ENCODE measurements around the gene CCDC3. TPM values are rescaled to one million over a fixed set of nuclear protein-coding genes. Genes with fewer than 3 reads are reported as not detected.

Gene CCDC3
- total RNA-seq, 1 experiment from 2014 or later: 2.8 TPM

- no peak overlapping the region for H3K27ac ChIP-seq (ENCODE audit: low read depth, low read length, poor library complexity, severe bottlenecking)
- no peaks in the 10 kb centered on the region for H3K9me3 ChIP-seq (ENCODE audit: low read depth, low read length, poor library complexity, severe bottlenecking)
- H3K4me1 ChIP-seq (ENCODE audit: insufficient read depth, low read length, poor library complexity, severe bottlenecking): no peaks in the 10 kb centered on the region
- no peak for DNase-seq (ENCODE audit: low spot score)
- no peak overlapping the region for H3K4me3 ChIP-seq (ENCODE audit: low read depth, low read length, poor library complexity, severe bottlenecking)
- H3K27me3 ChIP-seq (replicated peaks; ENCODE audit: insufficient read depth, low read depth, low read length, poor library complexity): no peaks in the 10 kb centered on the region
- ChIA-PET CTCF (no interaction called here), POLR2A (ENCODE audit: low non-redundant PET) (no interaction called here)
- H3K36me3 ChIP-seq (ENCODE audit: insufficient read depth, low read length, poor library complexity, severe bottlenecking): no peaks in the 10 kb centered on the region
- no peak for TF ChIP-seq CTCF (conservative IDR thresholded peaks at IDR 0.05; ENCODE audit: low read depth, low read length)
- no TSS peak for BruUV-seq (replicated peaks)
- intact Hi-C loops (cut with micrococcal nuclease; ENCODE audit: unreplicated experiment): no loop called here
These were observed 56.6 kb downstream of the CCDC3 start for GRCh38 chr10:12944931-12945330.

- CTCF ChIA-PET: no interaction called here
- Histone ChIP-seq H3K4me3 (ENCODE audit: low read depth, low read length, poor library complexity, severe bottlenecking) (no peak overlapping the region), H3K9me3 (ENCODE audit: low read depth, low read length, poor library complexity, severe bottlenecking) (no peaks in the 10 kb centered on the region), H3K27ac (ENCODE audit: low read depth, low read length, poor library complexity, severe bottlenecking) (no peak overlapping the region), H3K36me3 (ENCODE audit: insufficient read depth, low read length, poor library complexity, severe bottlenecking) (no peaks in the 10 kb centered on the region), H3K27me3 (replicated peaks; ENCODE audit: insufficient read depth, low read depth, low read length, poor library complexity) (no peaks in the 10 kb centered on the region), H3K4me1 (ENCODE audit: insufficient read depth, low read length, poor library complexity, severe bottlenecking) (no peaks in the 10 kb centered on the region)
- intact Hi-C loops (cut with micrococcal nuclease; ENCODE audit: unreplicated experiment): no loop called here
- no peak for TF ChIP-seq EZH2 (IDR thresholded peaks at IDR 0.05; ENCODE audit: borderline replicate concordance, low read depth, low read length, poor library complexity, severe bottlenecking)
- TF ChIP-seq CTCF (conservative IDR thresholded peaks at IDR 0.05; ENCODE audit: low read depth, low read length): no peak
- POLR2A ChIA-PET (ENCODE audit: low non-redundant PET): no interaction called here
- no TSS peak for BruUV-seq (replicated peaks)
- DNase-seq (ENCODE audit: low spot score): no peak
These were observed 58.1 kb downstream of the CCDC3 start for GRCh38 chr10:12943425-12943824.

- no TSS peak for BruUV-seq (replicated peaks)
- POLR2A ChIA-PET (ENCODE audit: low non-redundant PET): no interaction called here
- H3K36me3 ChIP-seq (ENCODE audit: insufficient read depth, low read length, poor library complexity, severe bottlenecking): no peaks in the 10 kb centered on the region
- H3K9me3 ChIP-seq (ENCODE audit: low read depth, low read length, poor library complexity, severe bottlenecking): no peaks in the 10 kb centered on the region
- no peaks in the 10 kb centered on the region for H3K4me1 ChIP-seq (ENCODE audit: insufficient read depth, low read length, poor library complexity, severe bottlenecking)
- no peak overlapping the region for H3K27ac ChIP-seq (ENCODE audit: low read depth, low read length, poor library complexity, severe bottlenecking)
- H3K4me3 ChIP-seq (ENCODE audit: low read depth, low read length, poor library complexity, severe bottlenecking): no peak overlapping the region
- intact Hi-C loops (cut with micrococcal nuclease; ENCODE audit: unreplicated experiment): no loop called here
- DNase-seq (ENCODE audit: low spot score): no peak
- TF ChIP-seq CTCF (conservative IDR thresholded peaks at IDR 0.05; ENCODE audit: low read depth, low read length): no peak
- no peak for TF ChIP-seq EZH2 (IDR thresholded peaks at IDR 0.05; ENCODE audit: borderline replicate concordance, low read depth, low read length, poor library complexity, severe bottlenecking)
- CTCF ChIA-PET: no interaction called here
- H3K27me3 ChIP-seq (replicated peaks; ENCODE audit: insufficient read depth, low read depth, low read length, poor library complexity): no peaks in the 10 kb centered on the region
These were observed 59.5 kb downstream of the CCDC3 start for GRCh38 chr10:12941966-12942365.
